ENCODE data around the gene CHRM4. TPM values are rescaled to one million over a fixed set of nuclear protein-coding genes. Genes with fewer than 3 reads are reported as not detected.
"Not testable (repeated sequence)": the region's sequence is repeated elsewhere in the genome, so short reads cannot be mapped to it uniquely, and the experiment has no call there.

The CHRM4 gene
- total RNA-seq, 2 donors from 2014 or later: 1.8 TPM; not detected in 1

DNA sequence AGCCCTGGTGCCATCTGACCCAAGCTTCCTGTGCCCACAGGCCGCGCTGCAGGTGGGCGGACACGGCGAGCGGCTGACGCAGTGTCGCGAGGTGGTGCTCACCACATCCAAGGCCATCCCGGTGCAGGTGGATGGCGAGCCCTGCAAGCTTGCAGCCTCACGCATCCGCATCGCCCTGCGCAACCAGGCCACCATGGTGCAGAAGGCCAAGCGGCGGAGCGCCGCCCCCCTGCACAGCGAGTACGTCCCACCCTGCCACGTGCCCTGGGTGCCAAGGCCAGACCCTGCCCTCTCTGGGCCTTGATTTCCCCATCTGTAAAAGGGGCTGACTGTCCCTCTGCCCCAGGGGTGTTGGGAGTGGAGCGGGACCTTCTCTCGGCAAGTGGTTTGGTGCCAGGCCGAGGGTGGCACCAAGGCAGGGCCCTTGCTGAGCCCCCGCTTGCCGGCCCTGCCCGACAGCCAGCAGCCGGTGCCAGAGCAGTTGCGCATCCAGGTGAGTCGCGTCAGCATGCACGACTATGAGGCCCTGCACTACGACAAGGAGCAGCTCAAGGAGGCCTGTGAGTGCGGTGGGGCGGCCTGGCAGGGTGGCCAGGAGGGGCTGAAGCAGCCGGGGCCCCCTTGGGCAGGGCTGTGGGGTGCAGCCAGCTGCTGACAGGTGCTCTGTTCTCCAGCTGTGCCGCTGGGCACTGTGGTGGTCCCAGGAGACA, 16.0 kb downstream of the CHRM4 start:
- Histone ChIP-seq H3K27me3 (replicated peaks; ENCODE audit: insufficient read depth) (no peaks in the 10 kb centered on the region), H3K9me3 (no peaks in the 10 kb centered on the region), H3K36me3 (peaks cover 42% of the 10 kb centered on the region), H3K4me1 (ENCODE audit: control insufficient read depth in 1 of 2, low read depth in 2 of 2) (no peaks in the 10 kb centered on the region), H3K4me3 (no peak overlapping the region), H3K27ac (no peak overlapping the region)
- TF ChIP-seq, protein P1, sequence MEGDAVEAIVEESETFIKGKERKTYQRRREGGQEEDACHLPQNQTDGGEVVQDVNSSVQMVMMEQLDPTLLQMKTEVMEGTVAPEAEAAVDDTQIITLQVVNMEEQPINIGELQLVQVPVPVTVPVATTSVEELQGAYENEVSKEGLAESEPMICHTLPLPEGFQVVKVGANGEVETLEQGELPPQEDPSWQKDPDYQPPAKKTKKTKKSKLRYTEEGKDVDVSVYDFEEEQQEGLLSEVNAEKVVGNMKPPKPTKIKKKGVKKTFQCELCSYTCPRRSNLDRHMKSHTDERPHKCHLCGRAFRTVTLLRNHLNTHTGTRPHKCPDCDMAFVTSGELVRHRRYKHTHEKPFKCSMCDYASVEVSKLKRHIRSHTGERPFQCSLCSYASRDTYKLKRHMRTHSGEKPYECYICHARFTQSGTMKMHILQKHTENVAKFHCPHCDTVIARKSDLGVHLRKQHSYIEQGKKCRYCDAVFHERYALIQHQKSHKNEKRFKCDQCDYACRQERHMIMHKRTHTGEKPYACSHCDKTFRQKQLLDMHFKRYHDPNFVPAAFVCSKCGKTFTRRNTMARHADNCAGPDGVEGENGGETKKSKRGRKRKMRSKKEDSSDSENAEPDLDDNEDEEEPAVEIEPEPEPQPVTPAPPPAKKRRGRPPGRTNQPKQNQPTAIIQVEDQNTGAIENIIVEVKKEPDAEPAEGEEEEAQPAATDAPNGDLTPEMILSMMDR (IDR thresholded peaks at IDR 0.05): no peak
- DNase-seq (ENCODE audit: low spot score) (no peak), ATAC-seq (ENCODE audit: insufficient number of reproducible peaks, low FRiP score, low read depth) (no peak)

DNA sequence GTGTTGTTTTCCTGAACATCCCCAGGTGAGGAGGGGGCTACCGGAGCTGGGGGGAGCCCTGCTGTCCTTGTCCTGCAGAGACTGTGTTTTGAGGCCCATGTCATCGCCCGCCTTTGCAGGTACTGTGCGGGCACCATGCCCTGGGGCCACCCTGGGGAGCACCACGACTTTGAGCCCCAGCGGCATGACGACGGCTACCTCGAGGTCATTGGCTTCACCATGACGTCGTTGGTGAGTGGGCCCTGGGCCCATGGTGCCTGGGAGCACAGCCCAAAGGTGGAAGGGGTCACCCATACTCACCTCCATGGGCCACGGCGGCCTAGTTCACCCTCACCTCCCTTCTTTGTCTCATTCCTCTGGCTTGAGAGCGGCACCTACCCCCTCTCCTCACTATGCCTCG, 16.8 kb downstream of the CHRM4 start:
- H3K36me3 ChIP-seq: peaks cover 42% of the 10 kb centered on the region
- ATAC-seq (ENCODE audit: insufficient number of reproducible peaks, low FRiP score, low read depth): no peak

DNA sequence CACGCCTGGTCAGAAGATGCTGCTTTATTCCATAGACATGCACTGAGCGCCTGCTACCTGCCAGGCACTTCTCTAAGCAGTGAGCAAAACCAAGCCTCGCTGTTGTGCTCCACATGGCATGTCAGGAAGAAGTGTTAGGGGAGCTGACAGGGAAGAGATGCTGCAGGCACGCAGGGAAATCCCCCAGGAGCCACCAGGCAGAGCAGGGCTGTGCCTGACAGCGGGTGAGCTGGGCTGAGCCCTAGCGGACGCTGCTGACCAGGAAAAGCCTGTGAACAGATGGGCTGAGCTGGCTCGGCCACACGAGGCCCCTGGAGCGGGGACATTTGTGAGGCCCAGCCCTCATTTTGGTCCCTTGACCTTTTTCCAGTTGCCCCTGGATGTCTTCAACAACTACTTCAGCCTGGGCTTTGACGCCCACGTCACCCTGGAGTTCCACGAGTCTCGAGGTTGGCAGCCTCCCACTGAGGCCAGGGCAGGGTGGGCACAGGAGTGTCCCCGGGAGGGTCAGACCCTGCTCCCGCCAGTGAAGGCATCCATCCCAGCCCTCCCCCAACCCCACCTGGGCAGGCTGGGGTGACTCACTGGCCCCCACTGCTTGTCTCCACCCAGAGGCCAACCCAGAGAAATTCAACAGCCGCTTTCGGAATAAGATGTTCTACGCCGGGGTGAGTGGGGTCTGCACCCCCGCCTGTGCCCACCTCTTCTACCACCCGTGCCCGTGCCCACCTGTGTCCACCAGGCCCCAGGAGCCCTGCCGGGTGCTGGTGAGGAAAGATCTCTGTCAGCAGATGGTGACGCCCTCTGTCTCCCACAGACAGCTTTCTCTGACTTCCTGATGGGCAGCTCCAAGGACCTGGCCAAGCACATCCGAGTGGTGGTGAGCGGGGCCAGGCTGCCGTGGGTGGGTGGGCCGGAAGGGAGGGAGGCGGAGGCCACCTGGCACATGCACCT, 17.5 kb downstream of the CHRM4 start:
- no peaks in the 10 kb centered on the region for H3K4me1 ChIP-seq (ENCODE audit: control insufficient read depth in 1 of 2, low read depth in 2 of 2)
- H3K27me3 ChIP-seq (replicated peaks; ENCODE audit: insufficient read depth): no peaks in the 10 kb centered on the region
- no peak for ATAC-seq (ENCODE audit: insufficient number of reproducible peaks, low FRiP score, low read depth)
- TF ChIP-seq, protein P1 (IDR thresholded peaks at IDR 0.05): no peak
- H3K4me3 ChIP-seq: no peak overlapping the region
- no peak overlapping the region for H3K27ac ChIP-seq
- peaks cover 42% of the 10 kb centered on the region for H3K36me3 ChIP-seq
- no peaks in the 10 kb centered on the region for H3K9me3 ChIP-seq
- no peak for DNase-seq (ENCODE audit: low spot score)

More for the DNA sequence above, 16.8 kb downstream of the CHRM4 start:
- no peak for DNase-seq (ENCODE audit: low spot score)
- TF ChIP-seq, protein P1 (IDR thresholded peaks at IDR 0.05): no peak
- H3K9me3 ChIP-seq: no peaks in the 10 kb centered on the region
- no peak overlapping the region for H3K4me3 ChIP-seq
- no peak overlapping the region for H3K27ac ChIP-seq
- H3K27me3 ChIP-seq (replicated peaks; ENCODE audit: insufficient read depth): no peaks in the 10 kb centered on the region
- H3K4me1 ChIP-seq (ENCODE audit: control insufficient read depth in 1 of 2, low read depth in 2 of 2): no peaks in the 10 kb centered on the region

DNA sequence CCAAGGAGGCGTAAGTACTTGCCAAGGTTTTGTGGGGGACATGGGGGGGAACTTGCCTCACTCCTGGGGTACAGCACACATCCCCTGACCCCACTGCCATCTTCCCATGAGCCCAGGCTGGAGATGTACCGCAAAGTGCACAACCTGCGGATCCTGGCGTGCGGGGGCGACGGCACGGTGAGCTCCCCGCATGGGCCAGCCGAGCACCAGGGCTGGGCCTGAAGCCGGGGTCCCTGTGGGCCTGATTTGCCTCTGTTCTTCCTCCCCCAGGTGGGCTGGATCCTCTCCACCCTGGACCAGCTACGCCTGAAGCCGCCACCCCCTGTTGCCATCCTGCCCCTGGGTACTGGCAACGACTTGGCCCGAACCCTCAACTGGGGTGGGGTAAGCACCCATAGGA, 19.1 kb downstream of the CHRM4 start:
- ATAC-seq (ENCODE audit: insufficient number of reproducible peaks, low FRiP score, low read depth); DNase-seq (ENCODE audit: low spot score): not testable (repeated sequence)
- peaks cover 42% of the 10 kb centered on the region for H3K36me3 ChIP-seq

DNA sequence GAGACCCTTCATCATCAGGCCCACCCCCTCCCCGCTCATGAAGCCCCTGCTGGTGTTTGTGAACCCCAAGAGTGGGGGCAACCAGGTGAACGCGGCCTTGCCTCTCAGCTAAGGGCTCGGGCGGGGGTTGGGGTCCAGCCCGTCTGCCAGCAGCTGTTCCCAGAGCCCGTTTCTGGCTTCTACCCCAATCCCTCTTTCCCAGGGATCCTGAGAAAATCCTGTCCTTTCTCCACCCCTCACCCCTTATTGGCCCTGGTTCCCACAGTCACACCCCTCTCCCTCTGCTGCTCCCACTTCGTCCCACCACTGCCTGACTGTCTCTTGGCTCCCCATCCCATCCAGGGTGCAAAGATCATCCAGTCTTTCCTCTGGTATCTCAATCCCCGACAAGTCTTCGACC, 19.5 kb downstream of the CHRM4 start:
- TF ChIP-seq, protein P1 (IDR thresholded peaks at IDR 0.05): no peak
- Histone ChIP-seq H3K4me1 (ENCODE audit: control insufficient read depth in 1 of 2, low read depth in 2 of 2) (peaks cover 0 to 6% of the 10 kb centered on the region in 2 donors), H3K4me3 (no peak overlapping the region), H3K36me3 (peaks cover 42% of the 10 kb centered on the region), H3K27ac (no peak overlapping the region), H3K9me3 (no peaks in the 10 kb centered on the region), H3K27me3 (replicated peaks; ENCODE audit: insufficient read depth) (no peaks in the 10 kb centered on the region)
- ATAC-seq (ENCODE audit: insufficient number of reproducible peaks, low FRiP score, low read depth): no peak
- DNase-seq (ENCODE audit: low spot score): no peak

More for the DNA sequence above, 19.1 kb downstream of the CHRM4 start:
- not testable (repeated sequence) for H3K4me1 ChIP-seq (ENCODE audit: control insufficient read depth in 1 of 2, low read depth in 2 of 2); H3K4me3 ChIP-seq; H3K27me3 ChIP-seq (replicated peaks; ENCODE audit: insufficient read depth); H3K9me3 ChIP-seq; H3K27ac ChIP-seq

DNA sequence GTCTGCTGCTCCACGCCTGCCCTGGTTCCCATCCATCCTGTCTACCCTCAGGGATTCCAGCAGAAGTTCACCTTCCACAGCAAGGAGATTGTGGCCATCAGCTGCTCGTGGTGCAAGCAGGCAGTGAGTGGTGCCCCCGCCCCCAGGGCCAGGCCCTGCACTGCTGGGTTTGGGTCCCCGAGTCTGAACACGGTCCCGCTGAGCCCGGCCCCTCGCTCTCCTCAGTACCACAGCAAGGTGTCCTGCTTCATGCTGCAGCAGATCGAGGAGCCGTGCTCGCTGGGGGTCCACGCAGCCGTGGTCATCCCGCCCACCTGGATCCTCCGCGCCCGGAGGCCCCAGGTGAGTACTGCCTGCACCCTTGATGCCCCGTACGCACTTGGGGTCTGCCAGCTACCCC, 20.3 kb downstream of the CHRM4 start:
- not testable (repeated sequence) for H3K4me3 ChIP-seq; ATAC-seq (ENCODE audit: insufficient number of reproducible peaks, low FRiP score, low read depth)
- peaks cover 36% of the 10 kb centered on the region for H3K36me3 ChIP-seq

More for the DNA sequence above, 20.3 kb downstream of the CHRM4 start:
- not testable (repeated sequence) for H3K4me1 ChIP-seq (ENCODE audit: control insufficient read depth in 1 of 2, low read depth in 2 of 2); H3K9me3 ChIP-seq; H3K27me3 ChIP-seq (replicated peaks; ENCODE audit: insufficient read depth); H3K27ac ChIP-seq; DNase-seq (ENCODE audit: low spot score)

Data from thoracic aorta (tissue), 2 donors.